ENCODE data around the gene RAB11FIP5.
"Not testable (repeated sequence)": the region's sequence is repeated elsewhere in the genome, so short reads cannot be mapped to it uniquely, and the experiment has no call there.

RAB11FIP5 gene

GRCh38 chr2:73070643-73071359 is 41.9 kb downstream of the RAB11FIP5 start:
- DNase-seq (ENCODE audit: low read depth, low spot score) = peak; percentile 80

DNA sequence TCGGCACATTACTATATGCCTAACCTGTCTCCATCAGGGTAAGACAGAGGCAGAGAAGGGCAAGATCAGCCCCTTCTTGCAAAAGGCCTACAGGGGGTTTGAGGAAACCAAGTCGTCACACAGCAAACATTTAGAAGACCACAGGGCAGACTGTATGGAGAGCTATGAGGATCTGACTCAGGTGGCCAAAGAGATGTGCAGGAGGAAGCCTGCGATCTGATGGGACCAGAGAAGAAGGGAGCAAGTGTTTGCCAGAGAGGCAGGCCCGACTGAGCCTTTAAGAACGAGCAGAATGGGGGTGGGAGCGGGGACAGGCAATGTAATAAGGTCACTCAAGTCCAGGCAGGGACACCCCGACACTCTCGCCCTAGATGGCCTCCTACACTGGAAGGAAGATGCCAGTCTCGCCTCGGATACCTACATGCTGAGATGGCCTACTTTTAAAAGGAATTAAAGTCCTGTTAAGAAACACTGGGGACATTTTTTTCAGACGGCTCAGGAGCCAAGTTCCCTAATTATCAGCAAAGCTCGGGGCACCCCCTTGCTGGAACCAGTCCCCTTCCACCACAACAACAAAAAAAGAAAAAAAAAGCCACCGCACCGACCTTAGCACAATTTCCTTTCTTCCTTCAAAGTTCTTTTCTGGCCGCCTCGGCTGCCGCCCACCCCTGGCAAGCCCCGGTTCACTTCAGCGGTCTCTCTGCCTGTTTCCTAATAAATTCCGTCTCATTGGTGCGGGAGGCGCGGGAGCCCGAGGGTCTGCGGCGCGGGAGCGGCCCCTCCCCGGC is 42.7 kb downstream of the RAB11FIP5 start:
- no peak for DNase-seq (ENCODE audit: low read depth, low spot score)

GRCh38 chr2:73069041-73069854 is 43.5 kb downstream of the RAB11FIP5 start:
- DNase-seq (ENCODE audit: low read depth, low spot score) = no peak

- no peak for DNase-seq (ENCODE audit: low read depth, low spot score)
These were observed 44.6 kb downstream of the RAB11FIP5 start for GRCh38 chr2:73068147-73068546.

DNA sequence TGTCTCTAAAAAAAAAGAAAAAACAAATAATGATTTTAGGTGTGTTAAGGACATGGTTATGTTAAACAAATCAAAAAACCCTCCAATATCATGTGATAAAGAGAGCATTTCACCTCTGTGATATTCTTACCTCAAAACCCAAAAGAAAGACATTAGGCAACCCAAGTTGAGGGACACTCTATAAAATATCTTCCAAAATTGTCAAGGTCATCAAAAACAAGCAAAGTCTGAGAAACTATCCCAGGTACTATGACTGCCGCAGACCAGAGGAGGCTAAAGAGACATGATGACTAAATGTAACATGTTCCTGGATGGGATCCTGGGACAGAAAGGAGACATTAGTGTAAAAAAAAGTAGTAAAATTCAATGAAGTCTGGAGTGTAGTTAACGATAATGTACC is 45.7 kb downstream of the RAB11FIP5 start:
- no peak for DNase-seq (ENCODE audit: low read depth, low spot score)

GRCh38 chr2:73065070-73065469 is 47.7 kb downstream of the RAB11FIP5 start:
- DNase-seq (ENCODE audit: low read depth, low spot score) = not testable (repeated sequence)

- peak; percentile 81 for DNase-seq (ENCODE audit: low read depth, low spot score)
These were observed 48.6 kb downstream of the RAB11FIP5 start for GRCh38 chr2:73063909-73064875.

- no peak for DNase-seq (ENCODE audit: low read depth, low spot score)
These were observed 49.3 kb downstream of the RAB11FIP5 start for GRCh38 chr2:73063472-73063871.

GRCh38 chr2:73059106-73059505 is 53.6 kb downstream of the RAB11FIP5 start:
- no peak for DNase-seq (ENCODE audit: low read depth, low spot score)

DNA sequence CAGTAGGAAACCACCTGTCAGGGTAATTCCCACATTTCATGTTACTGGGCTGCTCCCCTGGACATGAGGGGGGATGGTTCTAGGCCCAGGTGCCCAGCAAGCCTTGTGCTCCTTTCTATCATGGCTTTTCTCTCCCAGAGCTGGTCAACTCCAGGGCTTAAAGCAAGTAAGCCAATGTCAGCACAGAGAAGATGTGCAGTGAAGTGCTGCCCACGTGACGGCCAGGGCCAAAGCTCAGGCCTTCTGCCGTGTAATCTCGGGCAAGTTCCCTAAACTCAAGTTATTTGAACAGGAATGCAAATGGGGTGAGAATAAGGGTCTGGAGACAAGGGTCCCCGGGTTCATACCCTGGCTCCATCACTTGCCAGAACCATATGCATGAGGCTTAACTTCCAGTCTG is 57.8 kb downstream of the RAB11FIP5 start:
- no peak for DNase-seq (ENCODE audit: low read depth, low spot score)

DNA sequence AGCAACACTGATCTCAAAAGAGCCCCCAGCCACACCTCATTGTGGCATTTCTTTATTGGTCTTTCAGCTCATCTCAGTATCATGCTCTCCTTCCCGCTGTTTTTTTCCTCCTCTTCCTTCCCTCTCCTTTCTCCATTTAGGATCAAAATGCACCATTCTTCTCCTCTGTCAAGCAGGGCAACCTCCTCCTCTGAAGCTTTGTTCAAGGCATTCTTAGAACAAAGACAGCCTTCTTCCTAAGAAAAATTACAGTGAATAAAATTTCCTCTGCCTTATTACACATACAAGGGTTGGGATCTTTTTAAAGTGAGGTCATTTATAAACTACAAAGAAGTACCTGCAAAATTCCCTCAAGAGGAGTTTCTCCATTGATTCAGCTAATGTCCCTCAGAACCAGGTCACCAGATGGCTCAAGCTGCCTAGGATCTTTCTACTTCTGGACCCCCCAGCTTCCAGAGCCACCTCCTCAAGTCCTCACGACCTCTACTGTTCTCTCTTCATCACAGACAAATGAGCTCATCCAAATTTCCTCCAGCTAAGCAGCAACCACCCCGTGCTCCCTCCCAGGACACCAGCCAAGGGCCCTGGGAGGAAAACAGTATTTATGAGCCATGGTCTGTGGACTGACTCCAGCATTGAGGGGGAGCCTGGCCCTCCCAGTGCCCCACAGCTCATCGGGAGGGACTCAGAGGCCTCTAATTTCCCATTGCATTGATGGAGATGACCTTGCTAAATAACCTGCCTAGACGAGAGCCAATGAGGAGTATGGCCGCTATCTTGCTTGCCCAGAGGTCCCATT is 59.2 kb downstream of the RAB11FIP5 start:
- DNase-seq (ENCODE audit: low read depth, low spot score) = no peak

DNA sequence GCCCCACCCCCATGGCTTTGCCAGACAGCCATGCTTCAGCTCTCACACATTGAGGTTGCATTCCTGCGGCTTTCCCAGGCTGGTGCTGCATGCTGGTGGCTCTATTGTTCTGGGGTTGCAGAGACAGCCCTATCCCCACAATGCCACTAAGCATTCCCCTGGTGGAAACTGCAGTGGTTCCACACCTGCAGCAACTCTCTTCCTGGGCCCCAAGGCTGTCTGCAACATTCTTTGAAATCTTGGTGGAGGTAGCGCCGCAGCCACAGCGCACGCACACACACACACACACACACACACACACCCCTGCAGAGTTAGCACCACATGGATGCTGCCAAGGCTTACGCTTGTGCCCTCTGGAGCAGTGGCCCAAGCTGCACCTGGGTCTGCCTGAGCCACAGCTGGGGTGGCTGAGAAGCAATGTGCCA is 62.6 kb downstream of the RAB11FIP5 start:
- peak; percentile 93 for DNase-seq (ENCODE audit: low read depth, low spot score)

DNA sequence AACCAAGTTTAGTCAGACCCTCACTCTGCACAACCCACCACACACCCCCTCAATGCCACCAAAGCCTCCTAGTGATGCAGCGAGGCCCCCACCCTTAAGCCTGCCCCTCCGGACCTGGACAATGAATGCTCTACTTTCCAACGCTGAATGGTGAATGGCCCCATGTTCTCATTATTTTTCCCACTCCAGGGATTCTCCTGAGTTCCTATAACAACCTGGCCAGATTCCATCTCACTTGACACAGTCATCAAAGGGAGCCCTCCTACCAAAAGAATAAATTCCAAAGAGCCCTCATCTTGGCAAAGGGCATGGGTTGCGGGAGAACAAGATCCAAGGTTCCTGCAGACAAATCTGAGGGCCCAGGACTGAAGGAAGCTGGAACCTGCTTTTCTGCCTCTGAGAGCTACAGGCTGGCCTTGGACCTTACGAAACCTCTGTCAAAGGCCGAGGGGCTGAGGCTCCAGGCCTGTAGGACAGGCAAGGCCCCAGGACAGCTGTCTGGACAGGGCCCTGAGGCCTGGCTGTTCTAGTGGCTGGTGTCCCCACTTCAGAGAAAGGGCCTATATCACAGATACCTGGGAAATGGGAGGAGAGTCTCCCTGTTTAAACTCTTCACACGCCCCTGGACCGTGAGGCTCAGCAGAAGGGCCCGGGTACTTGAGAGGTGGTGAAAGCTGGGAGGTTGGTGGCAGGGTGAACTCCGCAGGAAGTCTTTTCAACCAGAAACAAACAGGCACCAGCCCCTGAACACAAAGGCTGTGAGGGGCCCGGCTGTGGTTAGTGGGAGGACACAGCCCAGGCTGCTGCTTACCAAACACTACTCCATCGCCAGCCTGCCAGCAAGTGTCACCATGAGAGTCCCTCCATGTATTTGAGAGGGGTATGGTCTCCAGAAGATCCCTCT is 68.6 kb downstream of the RAB11FIP5 start:
- DNase-seq (ENCODE audit: low read depth, low spot score) = peak; percentile 45

GRCh38 chr2:73043276-73043675 is 69.5 kb downstream of the RAB11FIP5 start:
- DNase-seq (ENCODE audit: low read depth, low spot score) = peak; percentile 74

DNA sequence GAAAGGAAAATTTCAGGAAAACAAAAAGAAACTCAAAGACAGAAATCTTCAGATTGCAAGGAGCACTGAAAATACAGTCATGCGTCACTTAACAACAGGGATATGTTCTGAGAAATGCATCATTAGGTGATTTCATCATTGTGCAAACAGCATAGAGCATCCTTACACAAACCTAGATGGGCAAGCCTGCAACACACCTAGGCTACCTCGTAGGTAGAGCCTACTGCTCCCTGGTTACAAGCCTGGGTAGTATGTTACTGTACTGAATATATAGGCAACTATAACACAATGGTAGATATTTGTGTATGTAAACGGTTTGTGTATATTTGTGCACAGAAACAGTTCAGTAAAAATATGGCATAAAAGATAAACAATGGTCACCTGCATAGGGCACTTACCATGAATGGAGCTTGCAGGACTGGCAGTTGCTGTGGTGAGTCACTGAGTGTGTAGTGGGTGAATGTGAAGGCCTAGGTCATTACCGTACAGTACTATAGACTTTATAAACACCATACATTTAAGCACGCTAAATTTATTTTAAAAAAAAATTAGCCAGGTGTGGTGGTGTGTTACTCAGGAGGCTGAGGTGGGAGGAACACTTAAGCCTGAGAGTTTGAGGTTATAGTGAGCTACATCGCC is 74.7 kb downstream of the RAB11FIP5 start:
- DNase-seq (ENCODE audit: low read depth, low spot score) = no peak

DNA sequence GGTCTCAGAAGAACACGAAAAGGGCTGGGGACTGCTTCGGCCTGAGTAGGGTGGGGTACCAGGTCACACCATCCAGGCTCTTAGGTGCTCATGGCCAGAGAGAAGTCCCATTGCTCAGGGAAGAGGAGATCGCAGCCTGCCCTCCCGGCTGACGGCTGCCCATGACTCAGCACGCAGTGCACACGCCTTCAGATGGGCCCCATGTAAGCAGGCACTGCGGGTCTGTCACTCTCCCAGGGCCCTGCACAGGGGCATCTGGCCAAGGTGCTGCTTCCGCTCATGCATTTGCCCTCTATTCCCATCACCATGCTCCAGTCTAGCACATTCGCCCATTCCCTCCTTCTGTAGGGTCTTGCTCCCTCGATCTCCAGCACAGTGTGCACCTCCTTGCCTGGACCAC is 76.0 kb downstream of the RAB11FIP5 start:
- DNase-seq (ENCODE audit: low read depth, low spot score) = peak; percentile 18

- peak; percentile 67 for DNase-seq (ENCODE audit: low read depth, low spot score)
These were observed 76.6 kb downstream of the RAB11FIP5 start for GRCh38 chr2:73035899-73036711.
